Upper lobe of left lung (tissue), 4 donors: ENCODE data around the gene VAV3.

Experiments used
- EP300 ChIP-seq, 4 donors: sonication (generic); formaldehyde crosslinking; IDR thresholded peaks; one replicate each; pipeline ENCODE4 v1.5.1; 2017; ENCODE audit warnings: antibody characterized with exemption in 4 of 4, control low read depth in 2 of 4
- POLR2A ChIP-seq, 4 donors: fragments of 450-650 bp; IDR thresholded peaks; one replicate each; pipeline ENCODE4 v1.5.1; 2016 to 2017; ENCODE audit warnings: antibody characterized with exemption in 4 of 4, mild to moderate bottlenecking in 2 of 4
- POLR2AphosphoS5 ChIP-seq, 2 donors: sonication (generic); formaldehyde crosslinking; IDR thresholded peaks; one replicate each; pipeline ENCODE4 v1.5.1; 2017; ENCODE audit warnings: antibody characterized with exemption in 2 of 2
- TF ChIP-seq, protein P1 (sequence below), 6 experiments: fragments of 450-650 bp in 4 of 6; fragments of 200-600 bp in 2 of 6; sonication (generic) in 2 of 6; IDR thresholded peaks; one replicate each; pipeline ENCODE4 v1.5.1; 2016 to 2019; ENCODE audit warnings: antibody characterized with exemption in 6 of 6

DNA sequence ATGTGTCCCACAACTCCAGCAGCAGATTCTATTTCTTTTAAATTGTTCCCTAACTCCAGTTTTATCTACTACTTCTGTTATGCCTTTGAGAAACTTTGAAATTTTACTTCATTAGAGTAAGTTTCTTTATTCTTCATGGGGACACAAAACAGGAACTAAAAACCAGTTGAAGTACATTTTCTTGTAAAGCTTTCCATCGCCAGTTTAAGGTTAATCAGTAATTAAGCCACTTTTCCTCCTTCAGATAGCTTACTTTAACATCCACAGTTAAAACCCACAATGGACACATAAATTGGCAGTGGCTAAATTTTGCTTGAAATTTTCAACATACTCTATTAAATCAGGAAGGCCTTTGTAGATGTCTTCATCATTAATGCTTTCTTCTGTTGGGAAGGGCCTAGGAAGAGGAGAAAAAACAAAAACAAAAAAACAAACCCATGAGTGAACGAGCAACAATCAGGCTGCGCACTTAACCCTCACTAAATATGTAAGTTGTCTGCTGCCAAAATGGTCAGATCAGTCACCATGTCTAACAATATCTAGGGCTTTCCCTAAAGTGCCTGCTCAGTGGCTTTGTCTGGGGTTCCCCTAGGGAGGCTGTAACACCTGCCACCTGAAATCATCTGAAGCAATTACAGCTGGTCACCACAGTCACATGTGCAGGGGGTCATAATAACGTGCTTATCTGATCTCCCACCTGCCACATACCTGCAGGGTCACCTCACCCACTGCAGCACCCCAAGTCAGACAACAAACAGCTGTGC, 187.9 kb downstream of the VAV3 start:
- TF ChIP-seq POLR2A (IDR thresholded peaks at IDR 0.05), result no peak
- TF ChIP-seq, protein P1, sequence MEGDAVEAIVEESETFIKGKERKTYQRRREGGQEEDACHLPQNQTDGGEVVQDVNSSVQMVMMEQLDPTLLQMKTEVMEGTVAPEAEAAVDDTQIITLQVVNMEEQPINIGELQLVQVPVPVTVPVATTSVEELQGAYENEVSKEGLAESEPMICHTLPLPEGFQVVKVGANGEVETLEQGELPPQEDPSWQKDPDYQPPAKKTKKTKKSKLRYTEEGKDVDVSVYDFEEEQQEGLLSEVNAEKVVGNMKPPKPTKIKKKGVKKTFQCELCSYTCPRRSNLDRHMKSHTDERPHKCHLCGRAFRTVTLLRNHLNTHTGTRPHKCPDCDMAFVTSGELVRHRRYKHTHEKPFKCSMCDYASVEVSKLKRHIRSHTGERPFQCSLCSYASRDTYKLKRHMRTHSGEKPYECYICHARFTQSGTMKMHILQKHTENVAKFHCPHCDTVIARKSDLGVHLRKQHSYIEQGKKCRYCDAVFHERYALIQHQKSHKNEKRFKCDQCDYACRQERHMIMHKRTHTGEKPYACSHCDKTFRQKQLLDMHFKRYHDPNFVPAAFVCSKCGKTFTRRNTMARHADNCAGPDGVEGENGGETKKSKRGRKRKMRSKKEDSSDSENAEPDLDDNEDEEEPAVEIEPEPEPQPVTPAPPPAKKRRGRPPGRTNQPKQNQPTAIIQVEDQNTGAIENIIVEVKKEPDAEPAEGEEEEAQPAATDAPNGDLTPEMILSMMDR (IDR thresholded peaks at IDR 0.05), result no peak
- no peak for TF ChIP-seq POLR2AphosphoS5 (IDR thresholded peaks at IDR 0.05)
- TF ChIP-seq EP300 (IDR thresholded peaks at IDR 0.05), result no peak
